NCI-H2171 treated with DMSO at 0.1 percent for 48 hours (cell line): ENCODE data around the gene ATP4A.
A peak's percentile ranks its signal among the peaks of the same experiment; 100 is the strongest.

Experiments
- DNase-seq: peaks from one replicate; lab custom pipeline; 2025; lab: John Stamatoyannopoulos, UW

ATP4A gene

DNA sequence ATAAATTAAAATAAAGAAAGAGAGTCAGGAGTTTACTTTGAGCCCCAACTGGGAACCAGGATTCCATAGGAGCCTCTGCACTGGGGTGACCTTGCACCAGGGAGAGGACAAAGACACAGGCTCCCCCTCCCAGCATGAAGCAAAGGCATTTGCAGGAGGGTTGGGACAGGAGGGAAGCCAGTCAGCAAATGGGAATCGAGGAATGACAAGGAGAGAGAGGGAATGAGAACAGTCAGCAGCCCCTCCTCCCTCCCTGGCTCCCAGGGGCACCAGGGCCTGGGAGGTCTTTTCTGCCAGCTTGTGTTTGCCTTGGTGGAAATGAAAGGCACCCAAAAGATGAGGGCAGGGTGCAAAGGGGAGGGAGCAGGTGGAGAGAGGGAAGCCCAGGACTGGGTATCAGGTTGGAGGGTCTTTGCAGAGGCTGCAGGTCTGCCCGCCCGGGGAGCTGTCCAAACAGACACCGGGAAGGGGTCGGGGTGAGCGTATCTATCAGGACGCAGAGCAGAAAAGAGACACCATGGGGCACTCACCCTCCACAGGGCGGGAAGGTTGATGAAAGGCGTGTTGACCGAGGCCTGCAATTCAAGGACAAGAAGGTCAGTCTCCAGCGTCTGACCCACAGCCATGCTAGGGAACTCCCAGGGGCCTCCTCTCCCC is 39.1 kb downstream of the ATP4A start:
- DNase-seq = no peak

DNA sequence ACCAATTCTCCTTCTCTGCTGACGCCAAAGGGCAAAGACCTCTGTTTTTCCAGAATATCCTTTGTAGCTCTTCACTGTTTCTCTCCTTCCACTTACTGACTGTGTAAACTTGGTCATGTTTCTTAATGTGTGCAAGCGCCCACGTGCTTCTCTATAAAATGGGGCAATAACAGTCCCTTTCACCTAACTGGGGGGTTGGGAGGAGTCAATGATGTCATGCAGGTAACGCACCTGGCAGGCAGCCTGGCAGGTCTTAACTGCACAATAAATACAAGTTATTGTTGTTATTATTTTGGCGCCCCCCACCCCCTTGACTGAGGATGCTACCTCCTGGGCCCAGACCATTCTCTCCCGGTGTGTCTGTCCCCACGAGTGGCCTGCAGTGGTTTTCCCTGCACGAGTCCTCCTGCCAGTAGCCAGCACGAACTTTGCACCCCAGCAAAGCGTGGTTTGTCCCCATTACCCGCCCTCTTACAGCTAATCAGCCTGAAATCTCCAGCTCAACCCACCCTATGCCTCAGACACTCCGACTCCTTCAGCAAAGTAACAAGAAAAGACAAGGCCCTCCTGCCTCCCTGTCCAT is 40.6 kb downstream of the ATP4A start:
- DNase-seq = no peak

DNA sequence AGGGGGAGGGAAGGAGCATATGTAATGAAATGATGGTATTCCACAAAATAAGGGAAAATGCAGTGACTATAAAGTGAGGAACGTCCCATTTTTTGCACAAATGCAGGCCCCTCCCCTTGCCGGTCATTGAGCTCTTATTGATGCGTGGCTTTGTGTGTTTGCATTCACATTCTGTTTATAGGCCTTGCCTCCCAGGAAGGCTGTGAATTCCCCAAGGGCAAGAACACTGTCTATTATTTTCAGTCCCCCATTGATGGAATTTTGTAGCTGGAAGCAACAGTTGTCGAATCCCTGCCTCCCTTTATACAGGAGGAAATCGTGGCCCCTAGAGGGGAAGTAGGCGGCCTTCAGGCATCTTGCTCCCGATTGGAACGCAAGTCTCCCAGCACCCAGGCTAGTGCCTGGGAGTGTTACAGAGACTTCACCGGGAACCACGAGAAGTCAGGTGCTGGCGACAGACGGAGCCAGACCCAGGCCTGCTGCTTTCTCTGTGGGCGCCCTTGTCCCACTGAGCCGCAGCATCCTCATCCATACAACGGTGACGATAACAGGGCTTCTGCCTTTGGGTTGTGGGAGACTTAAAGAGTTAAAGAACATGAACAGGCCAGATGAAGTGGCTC is 42.2 kb downstream of the ATP4A start:
- no peak for DNase-seq

DNA sequence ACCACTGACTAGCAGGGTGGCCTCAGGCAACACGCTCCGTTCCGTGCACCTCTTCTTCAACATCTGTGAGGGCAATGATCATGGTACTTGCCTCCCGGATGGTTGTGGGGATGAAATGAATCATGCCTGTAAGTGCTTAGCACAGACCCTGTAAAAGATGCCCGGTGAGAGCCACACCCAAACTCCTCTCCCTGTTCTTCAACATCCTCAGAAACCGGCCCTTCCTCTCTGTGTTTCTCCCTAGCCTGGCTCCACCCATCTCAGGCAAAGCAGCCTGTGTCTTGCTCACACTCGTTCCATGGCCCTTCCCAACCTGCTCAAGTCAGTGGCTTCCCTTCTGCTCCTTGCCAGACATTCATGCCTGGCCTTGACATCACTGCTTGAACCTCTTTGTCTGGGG is 44.2 kb downstream of the ATP4A start:
- DNase-seq = no peak

DNA sequence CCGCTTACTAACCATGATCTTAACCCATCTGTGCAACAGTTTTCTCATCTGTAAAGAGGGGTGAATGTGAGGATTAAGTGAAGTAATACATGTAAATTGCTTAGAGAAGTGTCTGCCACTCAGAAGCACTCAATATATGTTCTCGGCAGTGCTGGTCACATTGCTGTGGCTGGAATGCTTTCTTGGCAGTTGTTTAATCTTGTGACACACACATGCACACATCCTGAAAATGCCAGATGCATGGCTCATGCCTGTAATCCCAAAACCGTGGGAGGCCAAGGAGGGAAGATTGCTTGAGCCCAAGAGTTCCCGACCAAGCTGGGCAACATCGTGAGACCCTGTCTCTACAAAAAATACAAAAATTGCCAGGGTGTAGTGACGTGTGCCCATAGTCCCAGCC is 45.1 kb downstream of the ATP4A start:
- DNase-seq = no peak

DNA sequence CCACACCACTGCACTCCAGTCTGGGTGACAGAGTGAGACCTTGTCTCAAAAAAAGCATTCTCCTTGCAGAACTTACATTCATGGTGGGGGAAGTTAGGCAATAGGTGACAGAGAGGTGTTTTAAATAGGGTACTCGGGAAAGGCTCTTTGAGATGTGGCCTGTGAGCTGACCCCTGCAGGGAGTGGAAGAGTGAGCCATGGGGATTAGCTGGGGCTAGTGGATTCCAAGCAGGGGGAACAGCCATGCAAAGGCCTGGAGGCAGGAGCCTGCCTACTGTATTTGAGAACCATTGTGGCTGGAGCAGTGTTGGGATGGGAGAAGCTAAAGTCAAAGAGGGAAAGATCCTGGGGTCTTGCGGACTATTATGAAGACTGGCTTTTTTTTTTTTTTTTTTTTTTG is 46.1 kb downstream of the ATP4A start:
- no peak for DNase-seq

DNA sequence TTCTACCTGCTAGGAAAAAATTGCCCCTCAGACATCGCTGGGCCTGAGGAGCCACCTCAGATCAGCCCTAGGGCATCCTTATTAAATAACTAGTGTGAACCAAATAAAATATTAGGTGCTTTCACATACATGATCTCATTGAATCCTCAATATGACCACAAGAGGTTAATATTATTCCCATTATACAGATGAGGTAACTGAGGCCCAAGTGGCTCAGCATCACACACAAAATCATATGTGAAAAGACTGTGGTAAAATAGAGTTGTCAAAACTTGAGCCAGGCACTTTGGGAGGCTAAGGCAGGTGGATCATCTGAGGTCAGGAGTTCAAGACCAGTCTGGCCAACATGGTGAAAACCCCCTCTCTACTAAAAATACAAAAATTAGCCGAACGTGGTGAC is 47.1 kb downstream of the ATP4A start:
- no peak for DNase-seq

DNA sequence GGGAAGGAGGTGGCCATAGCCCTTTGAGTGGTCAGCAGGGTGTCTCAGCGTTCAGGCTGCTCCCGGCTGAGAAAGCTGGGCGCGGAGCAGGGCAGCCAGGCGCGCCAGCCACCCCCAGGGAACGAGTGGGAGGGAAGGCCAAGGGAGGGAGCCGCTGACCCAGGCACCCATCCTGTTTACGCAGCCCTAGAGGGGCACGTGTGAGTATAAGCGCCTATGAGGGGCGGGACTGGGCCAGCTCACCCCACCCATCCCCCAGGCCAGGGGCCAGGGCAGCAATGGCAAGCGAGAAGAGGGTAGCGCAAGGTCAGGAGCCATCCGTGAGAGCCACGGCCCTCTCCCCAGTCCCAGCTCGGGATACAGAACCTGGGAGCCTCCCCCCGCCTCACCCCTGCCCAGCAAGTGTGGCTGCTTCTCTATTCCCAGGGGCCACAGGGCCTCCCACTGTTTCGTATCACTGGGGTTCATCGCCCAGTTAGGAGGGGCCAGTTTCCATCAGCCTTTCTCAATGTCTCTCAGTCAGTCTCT is 49.1 kb downstream of the ATP4A start:
- no peak for DNase-seq

DNA sequence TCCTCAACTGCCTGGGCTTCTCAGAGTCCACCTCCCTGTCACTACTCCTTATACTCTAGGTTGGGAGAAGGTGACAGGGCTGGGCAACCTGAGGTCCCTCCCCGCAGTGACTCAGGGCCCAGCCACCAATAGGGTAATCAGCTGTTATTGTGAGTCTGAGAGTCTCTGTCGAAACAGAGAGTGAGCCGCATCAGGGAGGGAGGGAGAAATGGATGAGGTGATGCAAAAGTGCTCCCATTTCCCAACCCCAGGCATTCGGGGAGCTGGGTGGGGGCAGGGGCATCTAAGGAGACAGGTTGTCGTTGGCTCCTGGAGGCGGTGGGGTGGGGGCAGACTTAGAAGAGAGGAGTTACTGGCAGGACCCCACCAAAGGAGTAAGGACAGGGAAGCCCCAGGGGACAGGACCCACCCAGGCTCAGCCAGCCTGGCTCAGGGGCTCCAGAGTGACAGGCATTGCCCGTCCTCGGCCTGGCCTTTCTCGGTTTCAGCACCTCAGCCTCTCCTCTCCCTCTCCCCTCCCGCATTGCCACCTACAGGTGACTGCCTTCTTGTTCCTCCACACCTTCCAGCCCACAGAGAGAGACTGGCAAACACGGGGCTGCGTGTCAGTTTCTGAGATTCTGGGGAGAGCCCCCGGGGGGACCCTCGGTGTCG is 49.7 kb downstream of the ATP4A start, which contains the start of gene DMKN:
DMKN (minus strand) TSS at position 22 of the 654 bp plus-strand sequence. CDS start 174 bp downstream, outside the sequence.
- no peak for DNase-seq

DNA sequence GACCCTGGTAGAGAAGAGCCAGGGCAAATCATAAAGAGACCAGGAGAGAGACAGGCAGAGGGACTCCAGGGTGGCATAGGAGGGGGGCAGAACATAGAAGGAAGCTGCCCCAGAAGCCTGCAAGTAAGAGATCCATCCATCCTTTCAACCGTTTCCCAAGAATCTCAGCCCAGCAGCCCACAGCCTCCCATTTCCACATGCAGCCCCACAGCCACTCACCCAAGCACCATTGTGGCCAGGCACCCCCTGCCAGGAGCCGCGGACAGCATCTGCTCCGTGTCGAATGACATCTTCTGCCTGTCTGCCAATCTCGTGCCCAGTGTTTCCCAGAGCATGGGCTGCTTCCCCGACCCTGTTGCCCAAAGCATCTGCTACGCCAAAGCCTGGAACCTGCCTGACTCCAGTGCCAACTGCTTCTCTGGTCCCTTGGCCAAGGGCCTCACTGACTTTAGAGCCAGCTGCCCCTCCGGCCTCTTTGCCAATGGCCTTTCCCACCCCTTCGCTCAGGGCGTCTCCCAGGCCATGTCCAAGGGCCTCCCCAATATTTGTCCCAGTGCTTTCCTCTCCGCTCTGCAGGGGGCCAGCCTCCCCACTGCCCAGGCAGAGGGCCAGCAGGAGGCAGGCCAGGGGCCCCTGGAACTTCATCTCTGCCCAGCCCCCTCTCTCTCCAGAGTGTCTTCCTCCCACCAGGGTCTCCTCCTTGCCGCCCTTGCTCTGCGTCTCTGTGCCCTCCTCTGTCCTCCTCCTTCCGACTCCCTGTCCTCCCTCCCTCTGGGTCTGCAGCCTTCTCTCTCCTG is 50.4 kb downstream of the ATP4A start:
- no peak for DNase-seq

DNA sequence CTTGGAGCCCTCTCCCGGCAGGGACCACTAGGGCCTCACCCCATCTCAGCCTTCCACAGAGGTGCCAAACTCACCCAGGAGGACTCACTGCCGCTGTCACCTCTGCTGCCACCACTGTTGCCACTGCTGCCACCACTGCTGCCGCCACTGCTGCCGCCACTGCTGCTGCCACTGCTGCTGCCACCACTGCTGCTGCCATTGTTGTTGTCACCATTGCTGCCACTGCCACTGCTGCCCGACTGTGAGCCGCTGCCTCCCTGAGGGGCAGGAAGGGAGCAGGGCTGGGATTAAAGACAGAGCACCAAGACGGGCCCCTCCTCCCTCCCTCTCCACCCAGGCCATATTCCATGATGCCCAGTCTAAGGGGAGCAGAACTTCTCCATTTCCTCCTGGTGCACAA is 52.1 kb downstream of the ATP4A start:
- DNase-seq = no peak

DNA sequence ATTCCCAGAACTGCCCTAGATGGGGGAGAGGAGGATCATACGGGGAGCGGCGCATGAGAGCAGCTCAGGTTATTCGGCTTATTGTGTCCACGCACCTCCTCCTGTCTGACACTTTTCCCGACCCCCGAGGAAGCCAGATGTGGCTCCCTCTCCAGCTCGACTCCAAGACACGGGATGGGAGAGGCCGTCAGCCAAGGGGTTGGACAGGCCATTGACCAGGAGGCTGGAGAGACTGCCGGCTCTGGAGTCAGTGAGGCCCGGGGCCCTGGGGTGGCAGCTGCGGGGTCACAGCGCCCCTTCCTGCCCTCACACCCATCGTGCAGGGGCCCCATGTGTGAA is 52.9 kb downstream of the ATP4A start:
- no peak for DNase-seq

DNA sequence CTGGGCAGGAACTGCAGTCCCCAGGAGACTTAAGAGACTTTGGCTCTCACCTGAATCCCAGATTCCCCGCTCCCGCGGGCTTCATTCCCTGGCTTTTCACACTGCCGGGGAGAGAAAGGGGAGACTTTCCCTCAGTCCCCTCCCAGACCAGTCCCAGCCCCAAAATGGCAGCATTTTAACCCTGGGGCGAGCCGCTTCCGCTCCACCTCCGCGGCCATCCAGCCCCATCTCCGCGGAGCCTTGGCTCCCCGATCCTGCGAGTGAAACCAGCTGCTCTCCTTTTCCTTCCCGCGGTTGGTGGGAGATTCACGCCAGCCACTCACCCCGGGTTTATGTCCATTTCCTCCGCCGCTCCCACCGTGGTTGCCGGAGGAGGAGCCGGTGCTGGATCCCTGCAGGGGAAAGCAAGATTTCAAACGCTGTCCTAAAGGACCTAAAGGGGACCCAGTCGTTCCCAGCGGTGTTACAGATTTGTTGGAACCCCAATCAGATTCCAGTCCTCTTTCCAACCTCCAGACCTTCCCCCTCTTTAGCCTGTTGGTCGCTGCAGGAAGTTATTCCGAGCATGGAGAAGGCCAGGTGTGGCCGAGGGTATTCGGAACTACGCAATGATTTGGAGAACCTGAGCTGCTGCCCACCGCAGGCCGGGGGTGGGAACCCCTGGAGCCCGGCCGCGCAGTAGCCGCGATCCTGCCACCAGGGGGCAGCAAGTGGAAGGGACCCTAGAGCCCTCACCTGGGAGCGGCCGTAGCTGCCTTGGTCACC is 53.4 kb downstream of the ATP4A start:
- DNase-seq = peak; percentile 20

DNA sequence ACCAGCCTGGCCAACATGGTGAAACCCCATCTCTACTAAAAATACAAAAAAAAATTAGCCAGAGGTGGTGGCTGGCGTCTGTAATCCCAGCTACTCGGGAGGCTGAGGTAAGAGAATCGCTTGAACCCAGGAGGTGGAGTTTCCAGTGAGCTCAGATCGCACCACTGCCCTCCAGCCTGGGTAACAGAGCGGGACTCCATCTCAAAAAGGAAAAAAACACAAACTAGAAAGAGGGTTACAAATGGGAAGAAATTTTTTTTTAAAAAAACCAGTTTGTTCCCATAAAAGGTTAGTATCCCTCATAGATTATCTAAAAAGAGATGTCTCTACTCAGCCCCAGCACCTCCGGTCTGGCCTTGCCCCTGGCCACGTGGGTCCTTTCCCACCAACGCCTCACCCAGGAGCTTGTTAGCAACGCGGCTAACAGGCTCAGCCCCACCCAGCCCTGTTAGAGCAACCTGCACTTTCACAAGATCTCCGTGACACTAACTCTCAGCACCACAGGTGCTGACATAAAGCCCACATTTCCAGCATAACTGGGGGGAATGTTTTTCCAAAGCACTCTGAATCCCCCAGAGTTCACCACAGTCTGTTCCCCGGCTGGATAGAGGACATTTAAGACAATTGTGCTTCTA is 54.3 kb downstream of the ATP4A start:
- no peak for DNase-seq

DNA sequence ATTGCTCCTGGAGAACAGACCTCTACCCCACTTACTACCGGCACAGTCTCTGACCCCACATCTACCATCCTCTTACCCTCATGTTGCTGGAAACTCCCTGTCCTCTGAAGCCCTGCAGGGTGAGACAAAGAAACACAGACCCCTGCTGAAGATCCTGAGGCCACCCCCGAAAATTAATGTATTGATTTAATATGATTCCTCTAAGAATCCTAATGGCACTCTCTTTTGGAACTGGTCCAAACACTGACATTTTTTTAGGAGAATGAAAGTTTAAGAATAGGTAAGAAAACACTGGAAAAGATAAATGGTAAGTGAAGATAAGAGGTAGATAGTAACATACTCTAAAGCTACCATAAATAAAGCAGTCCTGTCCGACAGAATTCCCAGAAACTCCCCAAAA is 55.3 kb downstream of the ATP4A start:
- DNase-seq = no peak

DNA sequence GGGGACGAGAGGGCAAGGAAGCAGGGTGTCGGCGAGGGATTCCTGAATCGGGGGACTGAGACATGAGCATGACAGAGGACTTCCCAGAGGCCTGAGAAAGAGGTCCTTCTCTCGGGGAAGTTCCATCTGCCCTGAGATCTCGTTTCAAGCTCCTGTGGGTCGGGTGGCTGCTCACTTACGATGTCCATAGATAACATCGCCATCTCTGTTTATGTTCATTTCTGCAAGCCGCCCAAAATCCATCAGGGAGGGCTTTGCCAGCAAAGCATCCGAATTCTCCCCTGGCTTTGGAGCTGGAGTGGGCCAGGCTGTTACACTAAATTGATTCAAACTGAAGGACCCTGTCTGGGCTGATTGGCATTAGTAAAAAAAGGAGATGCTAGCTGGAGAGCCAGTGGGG is 55.9 kb downstream of the ATP4A start:
- DNase-seq = no peak

DNA sequence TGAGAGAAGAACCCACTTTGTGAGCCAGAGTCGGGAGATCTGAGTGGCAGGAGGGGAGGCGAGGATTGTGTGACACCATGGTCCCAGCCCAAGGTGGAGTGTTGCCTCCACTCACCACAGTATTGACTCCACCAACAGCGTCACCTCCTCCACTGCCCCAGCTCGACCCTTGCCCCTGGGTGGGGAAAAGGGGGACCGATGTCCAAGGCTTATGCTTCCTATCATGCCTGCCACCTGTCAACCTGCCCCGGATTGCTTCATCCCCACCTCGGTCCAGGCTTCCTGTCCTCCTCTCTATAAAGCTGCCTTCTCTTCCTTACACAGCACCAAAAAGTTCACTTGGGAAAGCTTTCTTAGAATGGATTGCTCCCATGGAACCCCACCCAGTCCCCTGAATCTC is 57.4 kb downstream of the ATP4A start:
- no peak for DNase-seq

DNA sequence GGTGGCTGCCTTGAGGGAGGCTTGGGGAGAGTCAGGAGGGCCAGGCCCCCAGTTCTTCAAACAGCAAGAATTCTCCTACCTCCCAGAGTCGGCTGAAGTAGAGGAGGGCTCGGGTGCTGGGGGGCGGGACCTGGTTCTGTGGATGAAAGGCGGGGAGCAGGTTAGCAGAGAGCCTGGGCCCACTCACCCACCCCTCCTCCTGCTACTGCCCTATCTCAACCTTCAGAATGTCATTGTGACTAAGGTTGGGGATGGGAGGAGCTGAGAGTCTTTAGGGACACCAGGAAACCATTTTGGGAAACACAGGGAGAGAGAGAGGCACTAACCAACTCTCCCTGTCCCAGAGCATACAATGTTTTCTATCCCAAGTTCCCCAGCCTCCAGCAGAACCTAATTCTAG is 60.7 kb downstream of the ATP4A start:
- no peak for DNase-seq

DNA sequence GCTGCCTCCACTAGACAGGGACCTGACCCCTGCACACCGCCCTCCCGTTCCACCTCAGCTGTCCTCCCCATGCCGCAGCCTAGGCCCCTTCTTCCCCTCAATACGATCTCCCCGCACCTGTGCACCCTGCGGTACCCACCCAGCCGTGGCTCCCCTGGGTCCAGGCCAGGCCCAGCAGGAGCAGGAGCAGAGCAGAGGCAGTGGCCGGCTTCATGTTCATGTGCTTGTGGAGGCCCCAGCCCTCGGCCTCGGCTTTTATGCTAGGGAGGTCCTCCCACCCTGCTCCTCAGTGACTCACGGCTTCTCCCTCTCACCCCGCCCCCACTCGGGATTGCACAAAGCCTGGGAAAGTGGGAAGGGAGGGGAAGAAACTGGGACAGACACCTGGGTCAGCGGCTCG is 61.8 kb downstream of the ATP4A start:
- DNase-seq = no peak

DNA sequence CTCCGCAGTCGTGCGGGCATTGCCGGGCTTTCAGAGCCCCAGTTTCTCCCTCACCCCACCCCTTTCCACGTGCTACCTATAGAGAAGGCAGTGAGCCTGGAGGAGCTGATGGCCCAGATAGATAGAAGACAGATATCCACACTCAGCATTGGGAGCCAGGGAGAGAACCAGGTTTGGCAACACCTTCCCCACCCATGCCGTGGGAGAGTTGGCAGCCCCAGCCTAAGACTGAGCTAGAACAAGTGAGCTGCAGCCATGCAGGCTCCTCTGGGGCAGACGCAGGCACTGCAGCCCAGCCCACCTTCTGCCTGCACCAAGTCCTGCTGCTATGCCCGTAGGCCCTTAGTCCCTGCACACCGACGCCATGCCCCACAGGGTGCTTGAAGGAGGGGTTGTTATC is 62.8 kb downstream of the ATP4A start:
- no peak for DNase-seq
